ENCODE measurements around the gene ZNF618. TPM values are rescaled to one million over a fixed set of nuclear protein-coding genes. Genes with fewer than 3 reads are reported as not detected.

Gene ZNF618
- polyA plus RNA-seq, 1 of the 3 experiments (the other 2 are of a cell fraction), result 6.2 TPM

DNA sequence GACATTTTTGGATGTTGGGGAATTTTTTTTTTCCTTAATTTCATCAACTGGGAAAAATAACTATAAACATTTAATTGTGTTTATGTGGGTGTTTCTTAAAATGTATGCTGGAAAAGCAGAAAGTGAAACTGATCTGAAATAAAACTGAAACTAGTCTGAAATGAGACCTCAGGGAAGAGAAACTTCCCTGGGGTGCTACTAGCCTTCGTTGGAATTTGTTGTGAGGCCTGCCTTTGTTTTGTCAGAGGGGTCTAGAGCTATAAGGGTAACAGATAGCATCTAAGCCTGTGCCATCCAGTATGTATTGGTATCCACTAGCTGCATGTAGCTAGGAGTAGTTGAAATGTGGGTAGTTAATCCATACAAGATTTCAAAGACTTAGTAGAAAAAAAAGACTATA lies 10.4 kb downstream of the ZNF618 start (continued):
- TF ChIP-seq MXI1 (IDR thresholded peaks at IDR 0.05; ENCODE audit: low read depth, low read length), result no peak
- TF ChIP-seq RAD21 (IDR thresholded peaks at IDR 0.05; ENCODE audit: low read length), result no peak
- no peak for TF ChIP-seq FOSL2 (IDR thresholded peaks at IDR 0.05; ENCODE audit: borderline replicate concordance, low read depth)
- TF ChIP-seq TAF1 (IDR thresholded peaks at IDR 0.05; ENCODE audit: borderline replicate concordance, low read depth, low read length), result no peak
- no peak for TF ChIP-seq GATA2 (CRISPR knock-in tag; IDR thresholded peaks at IDR 0.05)
- no peak for TF ChIP-seq NRF1 (IDR thresholded peaks at IDR 0.05; ENCODE audit: low read depth, low read length)
- no peak for TF ChIP-seq ELF1 (IDR thresholded peaks at IDR 0.05)

DNA sequence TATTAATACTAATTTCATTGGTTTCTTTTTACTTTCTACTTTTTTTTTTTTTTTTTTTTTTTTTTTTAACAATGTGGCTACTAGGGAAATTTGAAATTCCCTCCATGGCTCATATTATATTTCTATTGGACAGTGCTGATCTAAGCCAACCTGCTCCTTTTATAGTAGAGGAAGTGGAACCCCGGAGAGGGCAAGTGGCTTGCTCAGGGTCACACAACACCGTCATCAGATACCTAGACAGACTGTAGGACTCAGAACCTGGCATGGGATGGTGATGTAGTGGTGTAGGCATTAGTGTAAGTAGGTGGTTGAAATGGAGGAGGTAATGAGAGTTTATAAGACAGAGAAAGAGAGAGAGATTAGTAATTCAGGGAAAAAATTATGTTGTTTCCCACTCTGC lies 10.8 kb downstream of the ZNF618 start:
- TF ChIP-seq TCF12 (IDR thresholded peaks at IDR 0.05), result no peak
- no peak for TF ChIP-seq MXI1 (IDR thresholded peaks at IDR 0.05; ENCODE audit: low read depth, low read length)
- TF ChIP-seq EP300 (IDR thresholded peaks at IDR 0.05; ENCODE audit: borderline replicate concordance in 1 of 2, low read depth in 1 of 2, low read length in 1 of 2), result no peak
- TF ChIP-seq MEF2A (IDR thresholded peaks at IDR 0.05; ENCODE audit: borderline replicate concordance, low read depth), result no peak
- TF ChIP-seq JUND (IDR thresholded peaks at IDR 0.05), result no peak
- TF ChIP-seq, protein P1, sequence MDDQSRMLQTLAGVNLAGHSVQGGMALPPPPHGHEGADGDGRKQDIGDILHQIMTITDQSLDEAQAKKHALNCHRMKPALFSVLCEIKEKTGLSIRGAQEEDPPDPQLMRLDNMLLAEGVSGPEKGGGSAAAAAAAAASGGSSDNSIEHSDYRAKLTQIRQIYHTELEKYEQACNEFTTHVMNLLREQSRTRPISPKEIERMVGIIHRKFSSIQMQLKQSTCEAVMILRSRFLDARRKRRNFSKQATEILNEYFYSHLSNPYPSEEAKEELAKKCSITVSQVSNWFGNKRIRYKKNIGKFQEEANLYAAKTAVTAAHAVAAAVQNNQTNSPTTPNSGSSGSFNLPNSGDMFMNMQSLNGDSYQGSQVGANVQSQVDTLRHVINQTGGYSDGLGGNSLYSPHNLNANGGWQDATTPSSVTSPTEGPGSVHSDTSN (IDR thresholded peaks at IDR 0.05), result no peak
- no peak for TF ChIP-seq NFIC (IDR thresholded peaks at IDR 0.05; ENCODE audit: borderline replicate concordance)
- TF ChIP-seq, protein P2, sequence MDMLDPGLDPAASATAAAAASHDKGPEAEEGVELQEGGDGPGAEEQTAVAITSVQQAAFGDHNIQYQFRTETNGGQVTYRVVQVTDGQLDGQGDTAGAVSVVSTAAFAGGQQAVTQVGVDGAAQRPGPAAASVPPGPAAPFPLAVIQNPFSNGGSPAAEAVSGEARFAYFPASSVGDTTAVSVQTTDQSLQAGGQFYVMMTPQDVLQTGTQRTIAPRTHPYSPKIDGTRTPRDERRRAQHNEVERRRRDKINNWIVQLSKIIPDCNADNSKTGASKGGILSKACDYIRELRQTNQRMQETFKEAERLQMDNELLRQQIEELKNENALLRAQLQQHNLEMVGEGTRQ (IDR thresholded peaks at IDR 0.05; ENCODE audit: borderline replicate concordance, low read depth, low read length), result no peak
- TF ChIP-seq RFX5 (IDR thresholded peaks at IDR 0.05; ENCODE audit: low read length), result no peak
- ChIA-PET CTCF (interaction anchor here (1.7 kb wide), 1 partner anchor 10 kb away, joined by 8 read pairs; no protein-coding TSS in a partner anchor), POLR2A (no interaction called here)
- Histone ChIP-seq H3K27ac (ENCODE audit: low read depth in 2 of 2, low read length in 1 of 2) (no peak overlapping the region), H2AFZ (ENCODE audit: low read depth) (no peak overlapping the region), H3K4me2 (no peak overlapping the region), H3K79me2 (ENCODE audit: insufficient read depth) (peaks cover 95% of the 10 kb centered on the region), H3K4me3 (ENCODE audit: low read depth in 2 of 2, low read length in 1 of 2) (no peak overlapping the region), H3K9me2 (no peaks in the 10 kb centered on the region), H3K27me3 (ENCODE audit: insufficient read depth) (no peaks in the 10 kb centered on the region), H3K9ac (no peak overlapping the region), H3K36me3 (replicated peaks in 1 of 2; ENCODE audit: control insufficient read depth in 1 of 2, insufficient read depth in 2 of 2, low read length in 1 of 2) (peaks cover 15 to 26% of the 10 kb centered on the region in 2 experiments), H3K9me3 (0 out of 2 replicates have a peak, but pooled peaks cover 13% of the 10 kb centered on the region), H4K20me1 (ENCODE audit: insufficient read depth) (peaks cover 42% of the 10 kb centered on the region), H3F3A (replicated peaks; ENCODE audit: insufficient read depth) (peaks cover 8% of the 10 kb centered on the region), H3K4me1 (ENCODE audit: control insufficient read depth in 1 of 2, insufficient read depth in 2 of 2, low read depth in 1 of 2, low read length in 1 of 2) (peaks cover 0 to 10% of the 10 kb centered on the region in 2 experiments; a peak in 2 of 4 replicates)
- WGBS (ENCODE audit: low lambda C conversion rate), result 96% methylated on average over 2 of the region's 2 CpGs
- no peak for DNase-seq

DNA sequence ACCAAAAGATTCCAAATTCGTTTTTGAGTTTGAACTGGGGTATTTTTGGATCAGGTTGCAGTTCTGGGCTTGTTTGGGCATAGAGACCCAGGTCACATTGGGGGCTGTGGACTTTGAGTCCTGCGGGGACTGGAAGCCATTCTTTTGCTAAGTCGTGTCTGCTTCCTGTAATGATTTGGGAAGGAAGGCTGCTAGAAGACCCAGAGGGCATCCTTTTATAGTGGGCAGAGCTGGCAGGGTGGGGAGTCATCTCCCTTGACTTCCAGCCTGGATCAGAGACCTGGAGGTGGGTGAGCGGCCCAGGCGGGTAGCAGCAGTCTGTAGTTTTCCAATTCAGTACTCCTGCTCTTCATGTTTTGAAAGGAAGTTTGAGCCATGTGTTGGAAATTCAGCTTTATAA lies 11.3 kb downstream of the ZNF618 start:
- H4K20me1 ChIP-seq (ENCODE audit: insufficient read depth), result peaks cover 36% of the 10 kb centered on the region
- WGBS (ENCODE audit: low lambda C conversion rate), result 91% methylated on average over 5 of the region's 5 CpGs
- H3K4me1 ChIP-seq (ENCODE audit: control insufficient read depth in 1 of 2, insufficient read depth in 2 of 2, low read depth in 1 of 2, low read length in 1 of 2), result peaks cover 0 to 9% of the 10 kb centered on the region in 2 experiments; a peak in 2 of 4 replicates
- no peak for DNase-seq
- ChIA-PET CTCF (interaction anchor here (0.8 to 1.7 kb wide), 2 partner anchors 10 to 27 kb away, joined by 3 to 8 read pairs; no protein-coding TSS in a partner anchor), POLR2A (no interaction called here)
- H3K4me3 ChIP-seq (ENCODE audit: low read depth in 2 of 2, low read length in 1 of 2), result no peak overlapping the region
- H3K4me2 ChIP-seq, result no peak overlapping the region
- H3F3A ChIP-seq (replicated peaks; ENCODE audit: insufficient read depth), result peaks cover 8% of the 10 kb centered on the region
- H3K9me2 ChIP-seq, result no peaks in the 10 kb centered on the region
- H3K9me3 ChIP-seq, result 0 out of 2 replicates have a peak, but pooled peaks cover 13% of the 10 kb centered on the region
- no peak overlapping the region for H2AFZ ChIP-seq (ENCODE audit: low read depth)
- no peak overlapping the region for H3K9ac ChIP-seq
- H3K27ac ChIP-seq (ENCODE audit: low read depth in 2 of 2, low read length in 1 of 2), result no peak overlapping the region
- H3K36me3 ChIP-seq (replicated peaks in 1 of 2; ENCODE audit: control insufficient read depth in 1 of 2, insufficient read depth in 2 of 2, low read length in 1 of 2), result peaks cover 15 to 31% of the 10 kb centered on the region in 2 experiments
- no peaks in the 10 kb centered on the region for H3K27me3 ChIP-seq (ENCODE audit: insufficient read depth)
- TF ChIP-seq RCOR1 (IDR thresholded peaks at IDR 0.05; ENCODE audit: low read length), result no peak
- no peak for TF ChIP-seq NRF1 (IDR thresholded peaks at IDR 0.05; ENCODE audit: low read depth, low read length)
- no peak for TF ChIP-seq JUND (IDR thresholded peaks at IDR 0.05)
- no peak for TF ChIP-seq FOSL2 (IDR thresholded peaks at IDR 0.05; ENCODE audit: borderline replicate concordance, low read depth)
- TF ChIP-seq GATA2 (CRISPR knock-in tag; IDR thresholded peaks at IDR 0.05), result no peak
- TF ChIP-seq, protein P1 (IDR thresholded peaks at IDR 0.05), result no peak
- peaks cover 95% of the 10 kb centered on the region for H3K79me2 ChIP-seq (ENCODE audit: insufficient read depth)
